NCI-H146 treated with DMSO at 0.1 percent for 48 hours (cell line): ENCODE results near the gene ATN1.
"Not testable (repeated sequence)": the region's sequence is repeated elsewhere in the genome, so short reads cannot be mapped to it uniquely, and the experiment has no call there.

Experiments
- DNase-seq: peaks from one replicate; lab custom pipeline; 2025; ENCODE audit not compliant: unreplicated experiment; lab: John Stamatoyannopoulos, UW

Gene ATN1

DNA sequence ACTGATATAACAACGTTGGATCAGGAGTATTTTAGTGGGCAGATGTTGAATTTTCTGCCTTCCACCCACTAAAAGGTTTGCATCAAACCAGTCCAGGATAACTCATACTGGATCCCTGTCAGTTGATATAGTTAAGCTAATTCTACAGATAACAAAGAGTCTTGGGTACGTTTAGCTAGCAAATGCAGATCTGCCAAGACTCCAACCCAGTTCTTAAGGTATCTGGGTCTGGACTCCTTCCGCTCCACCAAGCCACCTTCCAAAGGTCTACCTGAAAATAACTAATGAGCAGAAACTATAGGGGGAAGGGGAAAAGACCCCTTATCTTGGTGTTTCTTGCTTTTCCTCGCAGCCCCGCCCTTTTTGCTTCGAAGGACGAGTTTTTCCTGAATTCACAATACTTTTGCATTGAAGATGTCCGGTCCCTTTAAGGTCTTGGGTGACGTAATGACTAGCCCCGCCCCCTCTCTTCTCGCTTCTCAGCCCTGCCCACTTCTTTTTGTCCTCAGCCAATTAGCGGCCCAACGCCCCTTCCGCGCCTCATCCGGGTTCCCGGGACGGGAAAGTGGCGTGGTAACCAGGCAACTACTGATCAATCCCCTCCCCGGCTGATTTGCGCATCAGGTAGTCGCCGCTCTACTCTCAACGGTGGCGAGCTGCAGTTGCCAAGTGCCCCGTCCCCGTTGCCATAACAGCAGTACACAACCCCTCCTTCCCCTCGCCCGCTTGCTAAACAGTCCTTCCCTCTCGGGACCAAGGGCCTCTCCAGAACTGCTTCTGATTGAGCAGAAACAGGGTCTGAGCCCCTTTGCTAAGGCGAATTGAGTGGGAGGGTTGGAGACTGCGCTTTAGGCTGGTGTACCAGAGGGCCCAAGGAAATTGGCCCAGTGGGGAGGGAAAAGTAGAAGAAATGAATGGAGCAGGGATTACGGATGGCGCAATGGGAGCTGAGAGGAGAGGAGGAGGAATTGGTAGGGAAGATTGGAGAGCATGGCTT, 23.2 kb upstream of the ATN1 start, which contains the start of gene LRRC23:
LRRC23 (plus strand) TSS at position 543 of the 997 bp plus-strand sequence. CDS start 812 bp downstream, outside the sequence.
- DNase-seq: peak; percentile 100

DNA sequence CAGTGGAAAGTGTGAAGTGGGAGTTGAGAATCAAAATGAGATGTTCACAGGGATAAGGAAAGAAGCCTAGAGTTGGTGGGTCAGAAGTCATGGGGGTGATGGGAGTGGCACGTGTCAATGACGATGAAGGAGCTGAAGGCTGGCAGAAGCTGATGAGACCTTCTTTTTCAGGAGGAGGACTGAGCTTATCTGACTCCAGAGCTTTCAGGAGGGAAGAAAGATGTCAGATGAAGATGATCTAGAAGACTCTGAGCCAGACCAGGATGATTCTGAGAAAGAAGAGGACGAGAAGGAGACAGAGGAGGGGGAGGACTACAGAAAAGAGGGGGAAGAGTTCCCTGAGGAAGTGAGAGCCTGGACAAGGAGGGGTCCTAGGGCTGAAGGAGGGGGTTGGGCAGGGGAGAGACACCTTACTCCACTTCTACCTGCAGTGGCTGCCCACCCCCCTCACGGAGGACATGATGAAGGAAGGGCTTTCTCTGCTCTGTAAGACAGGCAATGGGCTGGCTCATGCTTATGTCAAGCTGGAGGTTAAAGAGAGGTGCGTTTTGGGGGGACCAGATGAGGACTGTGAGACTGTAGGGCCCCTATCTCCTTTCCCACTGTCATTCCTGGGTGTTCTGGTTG, 22.2 kb upstream of the ATN1 start:
- DNase-seq: no peak

DNA sequence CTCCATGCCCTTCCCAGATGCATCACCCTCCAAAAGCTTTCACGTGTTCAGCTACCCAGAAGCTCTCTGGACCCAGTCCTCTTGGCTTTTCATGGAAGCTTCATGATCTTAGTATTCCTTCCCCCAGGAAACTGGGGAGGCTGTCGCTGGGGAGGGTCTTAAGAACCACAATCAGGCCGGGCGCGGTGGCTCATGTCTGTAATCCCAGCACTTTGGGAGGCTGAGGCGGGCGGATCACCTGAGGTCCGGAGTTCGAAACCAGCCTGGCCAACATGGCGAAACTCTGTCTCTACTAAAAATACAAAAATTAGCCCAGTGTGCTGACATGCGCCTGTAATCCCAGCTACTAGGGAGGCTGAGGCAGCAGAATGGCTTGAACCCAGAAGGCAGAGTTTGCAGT, 19.6 kb upstream of the ATN1 start:
- DNase-seq: not testable (repeated sequence)

DNA sequence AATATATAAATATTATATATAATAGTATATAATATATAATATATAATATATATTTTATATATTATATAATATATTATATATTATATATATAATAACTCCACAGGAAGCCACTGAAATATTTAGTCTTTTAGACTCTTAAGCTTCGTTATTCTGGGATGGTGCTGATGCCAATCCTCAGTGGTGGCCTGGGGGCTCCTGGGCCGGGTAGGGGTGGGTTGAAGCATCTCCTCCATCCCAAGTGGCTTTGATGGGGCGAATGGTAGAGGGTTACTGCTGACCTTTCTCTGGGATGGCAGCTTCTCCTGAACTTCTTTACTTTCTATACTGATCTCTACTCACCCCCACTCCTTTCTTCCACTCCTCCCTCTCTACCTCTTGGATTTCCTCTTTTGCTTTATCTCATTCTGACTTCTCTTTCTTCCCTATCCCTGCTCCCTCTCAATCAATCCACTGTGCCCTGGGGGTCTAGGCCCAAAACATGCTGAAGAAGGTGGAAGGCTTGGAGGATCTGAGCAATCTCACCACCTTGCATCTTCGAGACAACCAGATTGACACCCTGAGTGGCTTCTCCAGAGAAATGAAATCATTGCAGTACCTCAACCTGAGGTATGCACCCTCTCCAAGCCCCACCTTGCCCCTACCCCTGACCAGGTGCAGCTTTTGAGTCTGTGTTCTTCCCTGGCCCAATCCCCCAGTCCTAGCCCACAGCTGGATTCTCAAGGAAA, 18.2 kb upstream of the ATN1 start:
- DNase-seq: no peak

DNA sequence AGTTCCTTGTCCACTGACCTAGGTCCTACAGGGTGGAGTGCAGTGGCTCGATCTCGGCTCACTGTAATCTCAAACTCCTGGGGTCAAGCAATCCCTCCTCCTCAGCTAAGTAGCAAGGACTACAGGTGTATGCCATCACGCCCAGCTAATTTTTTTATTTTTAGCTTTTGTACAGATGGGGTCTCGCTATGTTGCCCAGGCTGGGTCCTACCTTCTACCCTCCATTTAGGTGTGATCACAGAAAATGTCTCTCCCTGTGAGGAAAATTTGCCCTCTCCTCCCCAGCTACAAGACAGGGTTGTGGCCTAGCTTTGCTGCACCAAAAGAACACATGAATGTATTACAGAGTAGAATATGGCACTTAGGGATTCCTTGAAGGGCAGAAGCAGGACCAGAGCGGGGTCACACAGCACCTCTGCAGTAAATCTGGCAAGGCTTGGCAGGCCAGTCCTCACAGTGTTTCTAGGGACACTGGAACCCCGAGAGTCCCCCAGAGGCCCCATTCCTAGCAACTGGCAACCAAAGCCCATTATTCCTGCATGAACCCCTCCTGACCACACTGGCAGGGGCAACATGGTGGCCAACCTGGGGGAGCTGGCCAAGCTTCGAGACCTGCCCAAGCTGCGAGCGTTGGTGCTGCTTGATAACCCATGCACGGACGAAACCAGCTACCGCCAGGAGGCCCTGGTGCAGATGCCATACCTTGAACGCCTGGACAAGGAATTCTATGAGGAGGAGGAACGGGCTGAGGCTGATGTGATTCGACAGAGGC, 15.4 kb upstream of the ATN1 start:
- no peak for DNase-seq

DNA sequence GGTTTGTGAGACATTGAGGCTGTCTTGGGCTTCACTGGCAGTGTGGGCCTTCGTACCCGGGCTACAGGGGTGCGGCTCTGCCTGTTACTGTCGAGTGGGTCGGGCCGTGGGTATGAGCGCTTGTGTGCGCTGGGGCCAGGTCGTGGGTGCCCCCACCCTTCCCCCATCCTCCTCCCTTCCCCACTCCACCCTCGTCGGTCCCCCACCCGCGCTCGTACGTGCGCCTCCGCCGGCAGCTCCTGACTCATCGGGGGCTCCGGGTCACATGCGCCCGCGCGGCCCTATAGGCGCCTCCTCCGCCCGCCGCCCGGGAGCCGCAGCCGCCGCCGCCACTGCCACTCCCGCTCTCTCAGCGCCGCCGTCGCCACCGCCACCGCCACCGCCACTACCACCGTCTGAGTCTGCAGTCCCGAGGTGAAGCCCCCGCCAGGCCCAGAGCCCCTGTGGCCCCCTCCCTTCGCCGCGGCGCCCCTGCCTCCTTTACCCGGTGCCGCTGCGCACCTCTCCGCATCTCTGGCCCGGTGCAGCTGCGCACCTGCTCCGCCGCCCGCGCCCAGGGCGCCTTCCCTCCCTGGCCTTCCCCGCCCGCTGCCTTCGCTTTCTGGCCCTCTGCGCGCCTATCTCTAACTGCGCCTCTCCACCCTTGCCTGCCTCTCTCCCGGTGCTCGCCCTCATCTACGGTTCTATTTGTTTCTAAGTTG, 13.4 kb upstream of the ATN1 start, which contains the start of gene ENO2:
ENO2 (plus strand) TSS at position 335 of the 701 bp plus-strand sequence. CDS start 1,253 bp downstream, outside the sequence.
- peak; percentile 74 for DNase-seq

DNA sequence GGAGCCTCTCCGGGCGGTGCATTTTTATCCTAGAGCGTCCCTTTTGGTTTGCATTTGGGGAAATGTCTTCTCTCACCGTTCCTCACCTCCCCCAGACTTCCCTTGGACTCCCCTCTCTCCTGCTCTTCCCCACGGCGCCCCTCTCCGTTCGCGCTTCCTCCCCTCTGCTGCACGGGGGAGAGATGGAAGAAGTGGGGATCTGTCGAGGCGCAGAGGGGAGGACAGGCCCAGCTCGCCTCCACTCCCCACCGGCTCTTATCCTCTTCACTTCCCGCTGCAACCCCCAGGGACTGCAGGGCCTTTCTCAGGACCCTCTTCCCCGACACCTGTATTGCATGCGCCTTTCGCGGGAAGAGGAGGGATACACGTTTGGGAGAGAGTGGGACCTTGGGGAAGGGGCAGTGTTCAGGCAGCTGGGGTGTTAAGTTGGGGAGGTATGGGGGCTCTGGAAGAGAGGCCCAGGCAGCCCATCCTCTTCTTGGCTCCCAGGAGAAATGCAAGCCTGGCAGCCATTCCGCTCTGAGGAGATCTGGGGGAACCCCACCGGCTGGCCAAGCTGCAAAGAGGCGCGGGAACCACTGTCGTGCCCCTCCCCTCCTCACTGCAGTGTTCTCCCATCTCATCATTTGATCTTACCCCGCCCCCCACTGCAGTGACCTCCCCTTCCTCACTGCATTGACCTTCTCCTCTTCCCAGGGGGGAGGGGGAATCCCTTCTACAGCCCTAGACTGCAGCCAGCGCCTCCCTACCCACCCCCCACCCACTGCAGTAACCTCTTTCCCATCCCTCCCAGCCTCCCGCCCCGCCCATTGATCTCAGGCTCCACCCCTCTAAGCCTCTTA, 12.6 kb upstream of the ATN1 start:
- DNase-seq: no peak

DNA sequence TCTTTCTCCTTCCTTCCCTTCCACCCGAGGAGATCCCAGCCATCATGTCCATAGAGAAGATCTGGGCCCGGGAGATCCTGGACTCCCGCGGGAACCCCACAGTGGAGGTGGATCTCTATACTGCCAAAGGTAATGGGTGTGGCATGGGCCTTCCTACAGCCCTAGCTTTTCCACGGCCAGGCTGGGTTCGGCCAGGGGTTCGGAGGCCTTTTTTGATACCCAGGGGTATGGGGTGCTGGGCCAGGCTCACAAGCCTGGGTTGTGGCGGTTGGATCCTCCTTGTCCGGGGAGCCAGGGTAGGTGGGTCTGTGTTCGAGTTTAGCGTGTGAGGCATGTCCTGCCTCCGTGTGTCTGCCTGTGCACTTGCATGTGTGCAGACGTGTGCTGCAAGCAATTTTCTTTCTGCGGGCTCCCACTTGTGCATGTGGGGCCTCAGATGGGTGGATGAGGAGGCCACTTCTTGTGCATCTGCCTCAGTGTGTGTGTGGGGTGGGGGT, 11.9 kb upstream of the ATN1 start:
- DNase-seq: no peak

DNA sequence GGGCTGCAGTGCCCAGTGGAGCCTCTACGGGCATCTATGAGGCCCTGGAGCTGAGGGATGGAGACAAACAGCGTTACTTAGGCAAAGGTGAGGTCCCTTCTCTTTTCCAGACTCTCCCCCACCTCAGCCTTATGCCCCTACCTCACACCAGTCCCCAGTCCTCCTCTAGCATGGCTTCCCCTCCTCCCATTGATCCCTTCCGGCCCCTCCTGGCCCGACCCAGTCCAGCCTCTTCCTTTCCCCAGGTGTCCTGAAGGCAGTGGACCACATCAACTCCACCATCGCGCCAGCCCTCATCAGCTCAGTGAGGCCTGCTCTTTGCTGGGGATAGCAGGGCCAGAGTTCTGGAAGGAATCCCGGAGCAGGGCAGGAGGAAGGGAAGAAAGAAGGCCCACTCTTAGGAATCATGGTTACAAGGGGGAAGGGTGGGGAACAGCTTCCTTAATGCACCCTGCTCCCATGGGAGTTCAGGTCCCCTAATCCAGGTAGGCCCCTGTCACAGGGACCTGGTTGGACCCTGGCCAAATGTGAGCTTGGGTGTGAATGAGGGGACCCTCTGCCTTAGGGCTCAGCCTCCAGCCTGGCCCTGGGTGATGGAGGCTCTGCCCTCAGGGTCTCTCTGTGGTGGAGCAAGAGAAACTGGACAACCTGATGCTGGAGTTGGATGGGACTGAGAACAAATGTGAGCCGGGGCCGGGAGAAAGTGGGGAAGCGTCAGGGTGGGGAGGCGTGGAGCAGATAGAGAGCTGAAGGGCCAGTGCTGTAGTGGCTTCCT, 11.1 kb upstream of the ATN1 start:
- DNase-seq: no peak

DNA sequence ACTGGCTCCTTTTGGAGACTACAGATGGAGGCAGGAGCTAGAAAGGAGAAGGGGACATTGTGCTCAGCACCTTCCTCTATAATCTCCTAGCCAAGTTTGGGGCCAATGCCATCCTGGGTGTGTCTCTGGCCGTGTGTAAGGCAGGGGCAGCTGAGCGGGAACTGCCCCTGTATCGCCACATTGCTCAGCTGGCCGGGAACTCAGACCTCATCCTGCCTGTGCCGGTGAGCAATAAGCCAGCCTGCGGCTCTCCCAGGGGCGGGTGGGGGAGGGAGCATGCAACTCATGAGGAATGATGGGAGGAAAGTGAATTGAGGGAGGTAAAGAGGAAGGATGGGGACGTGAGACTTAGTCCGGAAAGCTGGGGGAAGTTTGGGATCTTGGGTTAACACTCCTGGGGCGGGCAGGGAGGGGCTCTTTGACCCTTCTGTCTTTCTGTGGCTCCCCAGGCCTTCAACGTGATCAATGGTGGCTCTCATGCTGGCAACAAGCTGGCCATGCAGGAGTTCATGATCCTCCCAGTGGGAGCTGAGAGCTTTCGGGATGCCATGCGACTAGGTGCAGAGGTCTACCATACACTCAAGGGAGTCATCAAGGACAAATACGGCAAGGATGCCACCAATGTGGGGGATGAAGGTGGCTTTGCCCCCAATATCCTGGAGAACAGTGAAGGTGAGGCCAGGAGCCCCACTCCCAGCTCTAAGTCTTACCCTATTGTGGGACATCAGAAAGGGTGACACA, 10.1 kb upstream of the ATN1 start:
- no peak for DNase-seq

DNA sequence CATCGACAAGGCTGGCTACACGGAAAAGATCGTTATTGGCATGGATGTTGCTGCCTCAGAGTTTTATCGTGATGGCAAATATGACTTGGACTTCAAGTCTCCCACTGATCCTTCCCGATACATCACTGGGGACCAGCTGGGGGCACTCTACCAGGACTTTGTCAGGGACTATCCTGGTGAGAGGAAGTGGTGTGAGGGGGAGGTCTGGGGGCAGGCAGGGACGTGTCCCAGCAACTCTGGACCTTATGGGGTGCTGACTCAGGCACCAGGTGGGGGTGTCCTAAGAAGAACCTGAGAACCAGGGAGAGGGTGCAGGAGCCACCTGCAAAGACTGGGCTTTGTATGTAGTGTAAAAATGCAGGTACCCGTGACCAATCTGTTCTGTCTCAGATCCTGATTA, 8.2 kb upstream of the ATN1 start:
- no peak for DNase-seq

DNA sequence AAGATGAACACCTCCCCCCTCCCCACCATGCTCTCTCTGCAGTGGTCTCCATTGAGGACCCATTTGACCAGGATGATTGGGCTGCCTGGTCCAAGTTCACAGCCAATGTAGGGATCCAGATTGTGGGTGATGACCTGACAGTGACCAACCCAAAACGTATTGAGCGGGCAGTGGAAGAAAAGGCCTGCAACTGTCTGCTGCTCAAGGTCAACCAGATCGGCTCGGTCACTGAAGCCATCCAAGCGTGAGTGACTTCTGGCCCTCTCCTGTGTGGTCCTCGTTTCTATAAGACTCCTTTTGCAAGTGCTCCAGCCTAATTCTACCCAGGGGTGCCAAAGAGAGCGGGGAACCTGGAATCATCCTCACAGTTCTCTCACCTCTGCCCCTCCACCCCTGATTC, 6.2 kb upstream of the ATN1 start:
- no peak for DNase-seq

DNA sequence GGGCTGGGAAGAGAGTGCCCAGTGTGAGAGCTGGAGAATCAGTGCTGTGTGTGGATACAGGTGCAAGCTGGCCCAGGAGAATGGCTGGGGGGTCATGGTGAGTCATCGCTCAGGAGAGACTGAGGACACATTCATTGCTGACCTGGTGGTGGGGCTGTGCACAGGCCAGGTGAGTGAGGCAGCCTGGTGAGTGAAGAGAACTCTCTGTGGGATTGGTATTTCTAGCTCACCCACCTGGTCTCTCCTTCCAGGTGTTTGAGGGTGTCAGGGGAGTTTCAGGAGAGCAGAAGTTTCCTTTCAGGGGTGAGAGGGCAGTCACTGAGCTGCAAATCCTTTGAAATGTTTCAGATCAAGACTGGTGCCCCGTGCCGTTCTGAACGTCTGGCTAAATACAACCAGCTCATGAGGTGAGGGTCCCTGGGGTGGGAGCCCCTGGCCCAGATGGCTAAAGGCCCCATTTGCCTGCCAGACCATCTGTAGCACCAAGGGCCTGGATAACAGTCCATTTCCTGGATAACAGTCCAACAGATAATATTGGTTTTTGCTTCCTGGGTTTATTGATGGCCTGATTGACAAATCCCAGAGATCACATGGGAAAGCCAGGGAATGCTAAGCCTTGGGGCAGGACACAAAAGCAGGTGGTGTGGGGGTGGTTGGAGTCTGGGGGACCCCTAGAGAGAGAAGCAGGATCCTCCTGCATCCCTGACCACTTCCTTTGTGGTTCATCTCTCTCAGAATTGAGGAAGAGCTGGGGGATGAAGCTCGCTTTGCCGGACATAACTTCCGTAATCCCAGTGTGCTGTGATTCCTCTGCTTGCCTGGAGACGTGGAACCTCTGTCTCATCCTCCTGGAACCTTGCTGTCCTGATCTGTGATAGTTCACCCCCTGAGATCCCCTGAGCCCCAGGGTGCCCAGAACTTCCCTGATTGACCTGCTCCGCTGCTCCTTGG, 5.5 kb upstream of the ATN1 start:
- DNase-seq: no peak

DNA sequence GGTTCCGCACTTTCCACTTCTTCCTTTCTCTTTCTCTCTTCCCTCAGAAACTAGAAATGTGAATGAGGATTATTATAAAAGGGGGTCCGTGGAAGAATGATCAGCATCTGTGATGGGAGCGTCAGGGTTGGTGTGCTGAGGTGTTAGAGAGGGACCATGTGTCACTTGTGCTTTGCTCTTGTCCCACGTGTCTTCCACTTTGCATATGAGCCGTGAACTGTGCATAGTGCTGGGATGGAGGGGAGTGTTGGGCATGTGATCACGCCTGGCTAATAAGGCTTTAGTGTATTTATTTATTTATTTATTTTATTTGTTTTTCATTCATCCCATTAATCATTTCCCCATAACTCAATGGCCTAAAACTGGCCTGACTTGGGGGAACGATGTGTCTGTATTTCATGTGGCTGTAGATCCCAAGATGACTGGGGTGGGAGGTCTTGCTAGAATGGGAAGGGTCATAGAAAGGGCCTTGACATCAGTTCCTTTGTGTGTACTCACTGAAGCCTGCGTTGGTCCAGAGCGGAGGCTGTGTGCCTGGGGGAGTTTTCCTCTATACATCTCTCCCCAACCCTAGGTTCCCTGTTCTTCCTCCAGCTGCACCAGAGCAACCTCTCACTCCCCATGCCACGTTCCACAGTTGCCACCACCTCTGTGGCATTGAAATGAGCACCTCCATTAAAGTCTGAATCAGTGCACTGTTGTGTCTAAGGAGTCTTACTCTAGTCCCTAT, 4.6 kb upstream of the ATN1 start:
- no peak for DNase-seq

DNA sequence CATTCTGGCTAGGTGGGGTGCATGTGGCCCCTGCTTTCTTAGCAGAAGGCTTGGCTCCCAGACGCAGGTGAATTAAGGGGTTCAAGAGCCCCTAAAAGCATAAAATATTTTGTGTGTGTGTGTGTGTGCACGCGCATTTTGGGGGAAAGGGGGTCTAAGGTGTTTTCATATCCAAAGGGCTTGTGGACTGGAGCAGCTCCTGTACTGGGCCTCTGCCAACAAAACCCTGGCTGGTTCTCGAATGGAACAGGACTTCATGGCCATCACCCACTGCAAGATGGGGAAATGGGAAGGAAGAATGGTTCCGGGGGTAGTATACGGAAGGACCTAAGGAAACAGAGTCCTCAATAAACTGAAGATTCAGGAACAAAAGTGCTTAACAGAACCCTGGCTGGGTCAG, 3.9 kb upstream of the ATN1 start:
- DNase-seq: no peak

DNA sequence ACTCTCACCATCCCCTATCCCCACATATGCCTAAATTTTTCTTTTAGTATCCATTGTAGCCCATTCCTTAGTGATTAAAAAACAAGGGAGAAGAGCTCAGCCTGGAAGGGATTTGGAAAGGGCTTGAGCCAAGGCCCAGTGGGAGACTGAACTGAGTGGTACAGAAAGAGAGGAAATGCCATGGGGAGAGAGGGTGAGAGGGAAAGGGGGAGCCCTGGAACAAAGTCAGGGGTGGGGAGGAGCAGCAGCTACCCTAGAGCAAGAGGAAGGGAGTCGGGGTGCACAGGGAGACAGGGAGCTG, 2.6 kb upstream of the ATN1 start:
- DNase-seq: no peak
